Endodermal cell (in vitro differentiated cells): ENCODE results near the gene CCL22. TPM values are rescaled to one million over a fixed set of nuclear protein-coding genes. Genes with fewer than 3 reads are reported as not detected.
A peak's percentile ranks its signal among the peaks of the same experiment; 100 is the strongest.
"Not testable (repeated sequence)": the region's sequence is repeated elsewhere in the genome, so short reads cannot be mapped to it uniquely, and the experiment has no call there.

Experiments
- DNase-seq: peaks from one replicate; pipeline ENCODE4 v3.0.0-alpha.2; 2017
- H3K27ac ChIP-seq: 2 replicates; pipeline ENCODE4 v1.5.1; 2013; ENCODE audit warnings: mild to moderate bottlenecking, low read depth, low read length, moderate library complexity
- H3K27me3 ChIP-seq: 2 replicates; pipeline ENCODE4 v1.6.1; 2013; ENCODE audit warnings: mild to moderate bottlenecking, low read length, moderate library complexity; ENCODE audit not compliant: insufficient read depth, control insufficient read depth, poor library complexity, severe bottlenecking
- H3K36me3 ChIP-seq: 2 replicates; pipeline ENCODE4 v1.7.0; 2013; ENCODE audit warnings: mild to moderate bottlenecking, low read length, moderate library complexity; ENCODE audit not compliant: control insufficient read depth, insufficient read depth
- H3K4me1 ChIP-seq: one replicate; pipeline ENCODE4 v1.7.0; 2013; ENCODE audit warnings: low read length; ENCODE audit not compliant: control insufficient read depth, insufficient read depth
- H3K4me3 ChIP-seq: 2 replicates; pipeline ENCODE4 v1.5.1; 2013; ENCODE audit warnings: mild to moderate bottlenecking, low read length, moderate library complexity
- H3K9ac ChIP-seq: 2 replicates; pipeline ENCODE4 v1.6.1; 2013; ENCODE audit warnings: mild to moderate bottlenecking, low read length, moderate library complexity; ENCODE audit not compliant: poor library complexity, severe bottlenecking; ENCODE audit errors: extremely low read depth
- H3K9me3 ChIP-seq: 2 replicates; pipeline ENCODE4 v1.6.1; 2013; ENCODE audit warnings: mild to moderate bottlenecking, low read length, moderate library complexity; ENCODE audit not compliant: control insufficient read depth
- H3K27ac Mint-ChIP-seq: 2 replicates; pipeline ENCODE4 v1.8.0; 2020; ENCODE audit warnings: mixed read lengths
- H3K27me3 Mint-ChIP-seq: 2 replicates; pipeline ENCODE4 v1.8.0; 2021; ENCODE audit warnings: mild to moderate bottlenecking, mixed read lengths; ENCODE audit not compliant: insufficient read depth
- H3K36me3 Mint-ChIP-seq: 2 replicates; pipeline ENCODE4 v1.8.0; 2020; ENCODE audit warnings: low read depth, mixed read lengths
- H3K4me1 Mint-ChIP-seq: 2 replicates; pipeline ENCODE4 v1.8.0; 2020; ENCODE audit warnings: mixed read lengths
- H3K4me3 Mint-ChIP-seq: 2 replicates; pipeline ENCODE4 v1.8.0; 2020; ENCODE audit warnings: mild to moderate bottlenecking, moderate library complexity, mixed read lengths
- H3K9me3 Mint-ChIP-seq: 2 replicates; pipeline ENCODE4 v1.8.0; 2020; ENCODE audit warnings: mild to moderate bottlenecking, mixed read lengths
- WGBS, 2 experiments: methylation state at CpG; one replicate each; pipeline versions ENCODE4 v1.1.5 to v1.1.7; 2013; ENCODE audit warnings: missing lambda C conversion rate in 2 of 2, mixed read lengths in 1 of 2; ENCODE audit not compliant: insufficient coverage in 1 of 2, insufficient read length in 1 of 2; 5-methylcytosine and 5-hydroxymethylcytosine counted together
- total RNA-seq, 2 donors: library from RNA; stranded (reverse); fragmentation: NEBNext Ultra II Directional in 1 of 2; extraction: Animal tissue kit (Norgen Biotek cat#: 25700) in 1 of 2; gene quantifications; 2 replicates in 1 of 2; 3 replicates in 1 of 2; pipeline ENCODE4 v1.2.1, GENCODE V29; 2021
- TF ChIP-seq, protein P1 (sequence below): fragments of 200-600 bp; sonication (generic); conservative IDR thresholded peaks from 2 replicates; pipeline ENCODE4 v1.5.0; 2021; ENCODE audit warnings: antibody characterized with exemption, mild to moderate bottlenecking

CCL22 gene
- total RNA-seq, 2 donors from 2014 or later, result not detected

DNA sequence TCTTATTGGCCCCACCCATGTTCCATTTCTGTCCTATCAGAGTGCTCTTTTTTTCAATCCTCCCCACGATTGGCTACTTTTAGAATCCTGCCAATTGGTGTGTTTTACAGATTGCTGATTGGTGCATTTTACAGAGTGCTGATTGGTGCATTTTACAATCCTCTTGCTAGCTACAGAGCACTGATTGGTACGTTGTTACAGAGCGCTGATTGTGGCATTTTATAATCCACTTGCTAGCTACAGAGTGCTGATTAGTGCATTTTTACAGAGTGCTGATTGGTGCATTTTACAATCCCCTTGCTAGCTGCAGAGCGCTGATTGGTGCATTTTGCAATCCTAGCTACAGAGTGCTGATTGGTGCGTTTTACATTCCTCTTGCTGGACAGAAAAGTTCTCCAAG is 36.4 kb downstream of the CCL22 start:
- WGBS, 2 experiments, result 86 to 98% methylated on average over 5 of the region's 5 CpGs
- no peak overlapping the region for H3K4me3 ChIP-seq
- H3K27ac ChIP-seq, result no peak overlapping the region
- Mint-ChIP-seq H3K4me1 (no peaks in the 10 kb centered on the region), H3K27ac (no peak overlapping the region), H3K4me3 (no peak overlapping the region), H3K9me3 (no peaks in the 10 kb centered on the region), H3K36me3 (no peaks in the 10 kb centered on the region), H3K27me3 (peaks cover 7% of the 10 kb centered on the region)
- TF ChIP-seq, protein P1, sequence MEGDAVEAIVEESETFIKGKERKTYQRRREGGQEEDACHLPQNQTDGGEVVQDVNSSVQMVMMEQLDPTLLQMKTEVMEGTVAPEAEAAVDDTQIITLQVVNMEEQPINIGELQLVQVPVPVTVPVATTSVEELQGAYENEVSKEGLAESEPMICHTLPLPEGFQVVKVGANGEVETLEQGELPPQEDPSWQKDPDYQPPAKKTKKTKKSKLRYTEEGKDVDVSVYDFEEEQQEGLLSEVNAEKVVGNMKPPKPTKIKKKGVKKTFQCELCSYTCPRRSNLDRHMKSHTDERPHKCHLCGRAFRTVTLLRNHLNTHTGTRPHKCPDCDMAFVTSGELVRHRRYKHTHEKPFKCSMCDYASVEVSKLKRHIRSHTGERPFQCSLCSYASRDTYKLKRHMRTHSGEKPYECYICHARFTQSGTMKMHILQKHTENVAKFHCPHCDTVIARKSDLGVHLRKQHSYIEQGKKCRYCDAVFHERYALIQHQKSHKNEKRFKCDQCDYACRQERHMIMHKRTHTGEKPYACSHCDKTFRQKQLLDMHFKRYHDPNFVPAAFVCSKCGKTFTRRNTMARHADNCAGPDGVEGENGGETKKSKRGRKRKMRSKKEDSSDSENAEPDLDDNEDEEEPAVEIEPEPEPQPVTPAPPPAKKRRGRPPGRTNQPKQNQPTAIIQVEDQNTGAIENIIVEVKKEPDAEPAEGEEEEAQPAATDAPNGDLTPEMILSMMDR, result no peak
- no peaks in the 10 kb centered on the region for H3K36me3 ChIP-seq
- H3K27me3 ChIP-seq, result peaks cover 8% of the 10 kb centered on the region
- H3K9me3 ChIP-seq, result no peaks in the 10 kb centered on the region
- H3K4me1 ChIP-seq, result no peaks in the 10 kb centered on the region
- H3K9ac ChIP-seq, result no peak overlapping the region
- no peak for DNase-seq

GRCh38 chr16:57396786-57397185 is 38.2 kb downstream of the CCL22 start:
- TF ChIP-seq, protein P1, result no peak
- Histone ChIP-seq H3K4me3 (no peak overlapping the region), H3K9me3 (no peaks in the 10 kb centered on the region), H3K27ac (no peak overlapping the region), H3K27me3 (peaks cover 8% of the 10 kb centered on the region), H3K9ac (no peak overlapping the region), H3K36me3 (no peaks in the 10 kb centered on the region), H3K4me1 (no peaks in the 10 kb centered on the region)
- DNase-seq, result no peak
- no peaks in the 10 kb centered on the region for H3K27me3 Mint-ChIP-seq
- no peaks in the 10 kb centered on the region for H3K36me3 Mint-ChIP-seq
- no peak overlapping the region for H3K27ac Mint-ChIP-seq
- WGBS, 2 experiments, result 92% methylated on average over 4 of the region's 4 CpGs
- H3K4me3 Mint-ChIP-seq, result no peak overlapping the region
- no peaks in the 10 kb centered on the region for H3K4me1 Mint-ChIP-seq
- H3K9me3 Mint-ChIP-seq, result no peaks in the 10 kb centered on the region

DNA sequence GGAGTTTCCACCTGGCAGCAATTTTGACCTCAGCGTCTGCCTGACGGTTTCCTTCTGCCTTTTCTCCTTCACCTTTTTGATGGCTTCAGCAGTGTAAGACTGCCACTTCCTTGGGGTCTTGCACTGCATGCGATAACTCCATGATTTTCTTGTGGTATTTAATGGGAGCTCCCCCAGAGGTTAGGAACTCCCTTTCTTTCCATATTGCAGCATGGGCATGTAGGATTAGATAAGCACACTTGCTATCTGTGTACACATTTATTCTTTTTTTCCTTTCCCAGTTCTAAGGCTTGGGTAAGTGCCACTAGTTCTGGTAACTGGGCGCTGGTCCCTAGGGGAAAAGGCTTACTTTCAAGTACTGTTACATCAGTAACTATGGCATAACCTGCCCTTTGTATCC is 38.9 kb downstream of the CCL22 start:
- not testable (repeated sequence) for H3K9me3 Mint-ChIP-seq, H3K9ac ChIP-seq, H3K27ac ChIP-seq, H3K27ac Mint-ChIP-seq, H3K27me3 ChIP-seq, H3K4me1 ChIP-seq, H3K4me1 Mint-ChIP-seq, H3K36me3 ChIP-seq, H3K4me3 Mint-ChIP-seq, H3K4me3 ChIP-seq, H3K27me3 Mint-ChIP-seq, H3K36me3 Mint-ChIP-seq, DNase-seq, H3K9me3 ChIP-seq
- WGBS, 2 experiments, result 88 to 93% methylated on average over 3 to 4 of the region's 4 CpGs

DNA sequence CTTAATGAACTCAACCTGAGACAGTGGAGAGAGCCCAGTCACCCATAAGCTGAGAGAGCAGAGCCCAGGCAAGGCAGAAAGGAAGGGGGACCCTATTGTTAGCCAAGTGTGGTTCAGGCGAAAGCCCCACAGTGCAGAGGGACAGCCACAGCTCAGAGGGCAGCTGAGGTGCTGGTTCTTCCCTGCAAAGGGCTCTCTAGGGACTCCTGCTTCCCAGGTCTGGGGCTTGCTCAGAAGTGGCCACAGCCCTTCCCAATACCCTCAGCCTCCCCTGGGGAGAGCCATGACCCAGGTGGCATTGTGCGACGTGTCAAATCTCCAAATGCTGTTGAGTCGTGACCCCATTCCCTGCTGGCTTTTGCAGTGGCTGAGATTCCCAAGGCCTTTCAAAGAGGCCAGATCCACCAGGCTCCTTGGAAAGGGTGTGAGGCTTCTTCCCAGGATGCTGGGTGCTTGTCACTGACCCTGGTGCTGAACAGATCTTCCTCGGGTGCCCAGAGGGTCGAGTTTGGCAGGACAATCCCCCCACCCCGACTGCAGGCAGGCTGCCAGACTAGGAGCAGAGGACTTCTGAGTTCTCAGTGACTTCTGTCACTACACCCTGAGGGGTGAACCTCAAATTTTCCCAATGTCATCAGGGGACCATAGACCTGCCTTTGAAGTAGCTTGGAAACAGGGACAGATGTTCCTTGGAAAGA is 43.5 kb downstream of the CCL22 start:
- Histone ChIP-seq H3K9me3 (no peaks in the 10 kb centered on the region), H3K27ac (no peak overlapping the region), H3K9ac (no peak overlapping the region), H3K4me1 (no peaks in the 10 kb centered on the region), H3K4me3 (no peak overlapping the region), H3K36me3 (no peaks in the 10 kb centered on the region), H3K27me3 (no peaks in the 10 kb centered on the region)
- Mint-ChIP-seq H3K36me3 (no peaks in the 10 kb centered on the region), H3K4me1 (no peaks in the 10 kb centered on the region), H3K27ac (no peak overlapping the region), H3K9me3 (no peaks in the 10 kb centered on the region), H3K4me3 (no peak overlapping the region), H3K27me3 (peaks cover 4% of the 10 kb centered on the region)
- TF ChIP-seq, protein P1, result no peak
- 56 to 59% methylated on average over 7 of the region's 7 CpGs for whole genome bisulfite sequencing, 2 experiments
- DNase-seq, result peak; percentile 68
